NCI-H774 (cell line): ENCODE results near the gene POU2AF2.
"Not testable (repeated sequence)": the region's sequence is repeated elsewhere in the genome, so short reads cannot be mapped to it uniquely, and the experiment has no call there.

Experiments
- DNase-seq: peaks from one replicate; lab custom pipeline; 2025; lab: John Stamatoyannopoulos, UW

Gene POU2AF2

GRCh38 chr11:111258046-111258445, 12.5 kb downstream of the POU2AF2 start:
- no peak for DNase-seq

GRCh38 chr11:111259896-111260295, 14.4 kb downstream of the POU2AF2 start:
- DNase-seq, result no peak

GRCh38 chr11:111260811-111261210, 15.3 kb downstream of the POU2AF2 start:
- DNase-seq, result no peak

GRCh38 chr11:111264646-111265045, 19.1 kb downstream of the POU2AF2 start:
- no peak for DNase-seq

GRCh38 chr11:111265421-111265820, 19.9 kb downstream of the POU2AF2 start:
- DNase-seq, result no peak

- DNase-seq, result not testable (repeated sequence)
Observed at GRCh38 chr11:111268303-111268702, 22.8 kb downstream of the POU2AF2 start.

- DNase-seq, result no peak
Observed at GRCh38 chr11:111269146-111269868, 23.8 kb downstream of the POU2AF2 start.

- DNase-seq, result no peak
Observed at GRCh38 chr11:111272420-111272819, 26.9 kb downstream of the POU2AF2 start.

GRCh38 chr11:111282562-111283075, 37.1 kb downstream of the POU2AF2 start:
- no peak for DNase-seq

GRCh38 chr11:111283945-111284481, 38.5 kb downstream of the POU2AF2 start:
- no peak for DNase-seq

GRCh38 chr11:111285189-111286091, 39.9 kb downstream of the POU2AF2 start:
- no peak for DNase-seq

- no peak for DNase-seq
Observed at GRCh38 chr11:111291764-111292163, 46.2 kb downstream of the POU2AF2 start.

- not testable (repeated sequence) for DNase-seq
Observed at GRCh38 chr11:111292408-111292807, 46.9 kb downstream of the POU2AF2 start.

- no peak for DNase-seq
Observed at GRCh38 chr11:111296196-111296595, 50.7 kb downstream of the POU2AF2 start.

- DNase-seq, result no peak
Observed at GRCh38 chr11:111297696-111298095, 52.2 kb downstream of the POU2AF2 start.

GRCh38 chr11:111298413-111299100, 53.0 kb downstream of the POU2AF2 start, which contains the start of gene POU2AF3:
Gene POU2AF3, plus strand, starts transcription at chr11:111298546. Its CDS starts 36 bp downstream, at chr11:111298582.
- DNase-seq, result no peak

GRCh38 chr11:111299101-111300026, 53.8 kb downstream of the POU2AF2 start:
- peak; percentile 23 for DNase-seq

GRCh38 chr11:111300569-111300968, 55.0 kb downstream of the POU2AF2 start:
- no peak for DNase-seq

GRCh38 chr11:111301004-111301841, 55.7 kb downstream of the POU2AF2 start:
- peak; percentile 18 for DNase-seq

GRCh38 chr11:111301842-111302118, 56.3 kb downstream of the POU2AF2 start:
- DNase-seq, result no peak
